IPS DF 4.7 (cell line): ENCODE results near the gene EGLN1.

ENCODE experiments used
- DNase-seq: peaks from one replicate; pipeline ENCODE4 v3.0.0-alpha.2; 2013; ENCODE audit warnings: low spot score; ENCODE audit errors: extremely low read depth

EGLN1 gene

DNA sequence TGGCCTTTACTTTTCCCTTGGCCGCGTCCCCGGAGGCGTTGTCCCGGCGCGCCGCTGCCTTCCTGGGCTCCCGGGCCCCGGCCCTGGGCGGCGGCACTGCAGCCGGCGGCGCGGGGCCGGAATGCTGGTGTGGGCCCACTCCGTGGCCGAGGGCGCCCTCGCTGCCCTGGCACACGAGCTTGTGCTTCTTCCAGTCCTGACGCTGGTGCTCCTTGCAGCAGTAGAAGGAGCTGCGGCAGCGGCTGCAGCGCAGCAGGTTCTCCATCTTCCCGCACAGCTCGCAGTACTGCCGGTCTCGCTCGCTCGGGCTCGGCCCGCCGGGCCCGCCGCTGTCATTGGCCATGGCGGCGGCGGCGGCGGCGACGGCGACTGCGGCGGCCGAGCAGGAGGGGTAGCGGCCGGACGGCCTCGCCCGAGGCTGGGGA is 529 bp downstream of the EGLN1 start:
- DNase-seq, result no peak

GRCh38 chr1:231420959-231421545 is 1.0 kb downstream of the EGLN1 start:
- DNase-seq, result no peak

DNA sequence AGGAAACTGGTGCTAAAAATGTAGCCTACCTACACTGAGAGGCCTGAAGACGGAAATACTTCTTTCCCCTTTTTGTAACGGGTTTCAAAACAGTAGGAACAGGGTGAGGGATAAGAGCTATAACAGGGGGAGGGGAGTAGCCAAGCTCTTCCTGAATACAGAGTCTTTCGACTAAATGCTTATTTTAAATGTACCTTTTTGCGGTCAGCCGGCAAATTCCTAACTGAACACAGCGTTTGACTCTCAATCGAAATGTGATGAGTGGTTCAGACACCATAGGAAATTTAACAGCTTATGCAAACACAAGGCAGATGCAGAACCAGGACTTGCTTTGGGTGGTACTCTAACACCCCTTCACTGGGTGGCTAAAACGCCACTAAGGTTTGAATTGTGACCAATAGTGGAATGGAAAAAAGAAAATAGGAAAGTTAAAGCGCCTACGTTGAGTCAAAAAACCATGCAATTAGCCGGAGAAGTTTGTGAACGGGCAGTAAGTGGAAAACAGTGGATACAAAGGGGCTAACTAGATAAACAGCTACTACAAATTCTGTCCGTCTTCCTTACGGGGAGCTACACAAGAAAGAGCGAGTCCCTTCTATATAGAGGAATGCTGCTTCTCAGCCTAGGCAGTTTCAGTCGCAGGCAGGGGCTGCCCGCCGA is 1.7 kb downstream of the EGLN1 start:
- DNase-seq, result no peak

DNA sequence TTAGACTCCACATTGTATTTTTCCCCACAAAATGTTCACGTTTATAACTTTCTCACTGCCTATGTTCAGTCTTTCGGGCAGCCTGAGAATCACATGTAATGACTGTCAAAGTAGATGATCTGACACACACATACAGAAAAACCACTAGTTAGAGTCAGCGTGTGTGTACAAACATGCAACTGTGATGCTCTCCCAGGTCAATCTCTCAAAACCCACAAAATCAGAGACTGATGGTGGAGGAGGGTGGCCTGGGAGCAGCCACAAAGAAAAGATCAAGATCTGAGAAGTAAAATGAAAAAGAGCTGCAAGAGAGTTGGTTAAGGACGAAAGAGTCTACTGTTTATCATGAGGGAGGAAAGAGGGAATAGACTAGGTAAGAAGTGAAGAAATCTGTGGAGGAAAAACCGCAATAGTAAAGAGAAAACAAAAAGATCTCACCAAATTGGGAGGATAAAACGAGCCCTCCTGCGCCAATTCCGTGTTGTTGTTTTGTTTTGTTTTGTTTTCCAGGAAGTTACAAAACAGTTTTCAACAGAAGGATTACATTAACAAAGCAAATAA is 2.3 kb downstream of the EGLN1 start:
- no peak for DNase-seq

- no peak for DNase-seq
Measured at GRCh38 chr1:231419147-231419546, 2.9 kb downstream of the EGLN1 start.

DNA sequence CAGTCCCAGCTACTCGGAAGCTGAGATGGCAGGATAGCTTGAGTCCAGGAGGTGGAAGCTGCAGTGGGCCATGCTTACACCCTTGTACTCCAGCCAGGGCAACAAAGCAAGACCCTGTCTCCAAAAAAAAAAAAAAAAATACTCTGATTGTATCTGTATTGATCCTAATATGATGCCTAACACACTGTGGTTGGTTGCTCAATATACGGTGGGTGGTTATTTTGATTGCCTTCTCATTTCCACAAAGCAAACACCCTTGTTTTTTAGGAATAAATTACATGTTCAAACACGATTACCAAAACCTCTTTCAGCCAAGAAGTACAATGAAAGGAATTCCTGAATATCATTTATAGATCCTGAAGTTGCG is 3.4 kb downstream of the EGLN1 start:
- no peak for DNase-seq

GRCh38 chr1:231418101-231418740 is 3.9 kb downstream of the EGLN1 start:
- DNase-seq, result no peak

DNA sequence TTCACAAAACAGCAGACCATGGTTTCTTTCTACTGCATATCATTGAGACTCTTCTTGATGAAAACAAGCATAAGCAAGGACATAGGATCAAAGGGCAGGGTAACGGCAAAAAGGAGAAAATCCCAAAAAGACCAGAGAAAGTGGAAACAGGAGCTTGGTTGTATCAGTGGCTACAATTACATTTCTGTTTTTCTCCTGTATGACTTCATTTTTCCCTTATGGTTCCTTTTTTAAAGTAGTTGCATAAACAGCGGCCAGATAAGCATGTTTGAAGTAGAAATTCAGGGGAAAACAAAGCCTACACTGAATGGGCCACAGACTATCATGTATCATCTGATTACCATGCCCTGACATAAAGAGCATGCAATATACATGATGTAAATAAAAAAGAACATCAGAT is 4.6 kb downstream of the EGLN1 start:
- DNase-seq, result no peak

- no peak for DNase-seq
Measured at GRCh38 chr1:231416901-231417300, 5.2 kb downstream of the EGLN1 start.

DNA sequence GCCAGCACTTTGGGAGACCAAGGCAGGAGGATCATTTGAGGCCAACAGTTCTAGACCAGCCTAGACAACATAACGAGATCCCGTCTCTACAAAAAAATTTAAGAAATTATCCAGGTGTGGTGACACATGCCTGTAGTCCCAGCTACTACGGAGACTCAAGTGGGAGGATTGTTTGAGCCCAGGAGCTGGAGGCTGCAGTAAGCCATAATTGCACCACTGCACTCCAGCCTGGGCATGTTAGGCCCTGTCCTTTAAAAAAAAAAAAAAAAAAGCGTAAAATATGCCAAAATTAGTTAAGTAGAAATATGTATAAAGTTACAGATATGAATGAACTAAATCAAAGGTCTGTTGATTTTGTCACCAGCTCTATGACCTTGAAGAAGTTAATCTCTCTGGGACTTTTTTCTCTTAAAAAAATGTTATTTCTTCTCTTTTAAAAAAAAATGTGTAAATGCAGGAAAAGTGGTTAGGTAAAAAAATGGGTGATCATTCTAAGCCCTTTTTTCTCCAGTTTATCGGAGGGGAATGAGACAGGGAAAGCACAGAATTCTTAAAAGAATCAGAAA is 7.0 kb downstream of the EGLN1 start:
- DNase-seq, result no peak

- no peak for DNase-seq
Measured at GRCh38 chr1:231414260-231415016, 7.6 kb downstream of the EGLN1 start.

DNA sequence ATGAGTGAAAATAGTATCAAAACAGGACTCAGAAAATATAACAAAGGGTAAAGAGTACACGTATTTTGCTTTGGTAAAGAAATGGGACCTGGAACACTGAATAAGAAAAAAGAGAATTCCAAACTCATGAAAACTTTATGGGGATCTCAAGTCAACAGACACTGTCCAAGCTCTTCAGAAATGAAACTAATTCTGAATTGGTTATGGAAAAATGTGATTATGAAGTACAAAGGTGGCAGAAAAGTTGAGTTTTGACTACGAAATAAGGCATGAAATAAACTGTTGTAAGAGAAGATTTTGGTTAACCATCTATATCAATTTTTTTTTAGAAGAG is 8.4 kb downstream of the EGLN1 start:
- no peak for DNase-seq

DNA sequence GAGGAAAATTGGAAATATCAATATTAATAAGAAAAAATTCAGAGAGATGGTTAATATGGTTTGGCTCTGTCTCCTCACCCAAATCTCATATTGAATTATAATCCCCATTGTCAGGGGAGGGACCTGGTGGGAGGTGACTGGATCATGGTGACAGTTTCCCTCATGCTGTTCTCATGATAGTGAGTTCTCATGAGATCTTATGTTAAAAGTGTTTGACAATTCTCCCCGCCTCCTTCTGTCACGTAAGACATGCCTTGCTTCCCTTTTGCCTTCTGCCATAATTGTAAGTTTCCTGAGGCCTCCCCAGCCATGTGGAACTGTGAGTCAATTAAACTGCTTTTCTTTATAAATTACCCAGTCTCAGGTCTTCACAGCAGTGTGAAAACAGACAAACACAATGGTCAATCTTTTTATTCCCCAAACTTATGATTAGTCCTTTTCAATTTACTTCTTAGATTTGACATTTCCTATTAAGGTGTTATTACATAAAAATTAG is 11.0 kb downstream of the EGLN1 start:
- DNase-seq, result no peak

DNA sequence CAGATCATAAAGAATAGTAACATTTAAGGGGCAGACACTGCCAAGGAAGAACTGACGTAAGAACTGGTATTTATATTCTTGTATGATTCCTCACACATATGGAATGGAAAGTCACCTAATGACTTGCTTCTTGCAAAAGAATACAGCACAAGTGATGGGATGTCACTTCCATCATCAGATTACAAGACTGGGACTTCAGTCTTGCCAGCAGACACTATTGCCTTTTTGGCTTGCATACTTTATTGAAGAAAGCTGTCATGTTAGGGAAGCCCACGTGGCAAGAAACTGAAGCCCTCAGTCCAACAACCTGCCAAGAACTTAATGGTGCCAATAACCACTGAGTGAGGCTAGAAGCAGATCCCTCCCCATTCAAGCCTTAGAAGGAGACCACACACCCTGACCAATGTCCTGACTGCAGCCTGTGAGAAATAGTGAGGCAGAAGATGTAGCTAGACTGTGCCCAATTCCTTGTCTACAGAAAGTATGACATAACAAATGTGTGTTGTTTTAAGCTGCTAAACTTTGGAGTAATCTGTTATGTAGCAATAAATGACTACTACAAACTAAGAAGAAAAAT is 12.0 kb downstream of the EGLN1 start:
- DNase-seq, result no peak

DNA sequence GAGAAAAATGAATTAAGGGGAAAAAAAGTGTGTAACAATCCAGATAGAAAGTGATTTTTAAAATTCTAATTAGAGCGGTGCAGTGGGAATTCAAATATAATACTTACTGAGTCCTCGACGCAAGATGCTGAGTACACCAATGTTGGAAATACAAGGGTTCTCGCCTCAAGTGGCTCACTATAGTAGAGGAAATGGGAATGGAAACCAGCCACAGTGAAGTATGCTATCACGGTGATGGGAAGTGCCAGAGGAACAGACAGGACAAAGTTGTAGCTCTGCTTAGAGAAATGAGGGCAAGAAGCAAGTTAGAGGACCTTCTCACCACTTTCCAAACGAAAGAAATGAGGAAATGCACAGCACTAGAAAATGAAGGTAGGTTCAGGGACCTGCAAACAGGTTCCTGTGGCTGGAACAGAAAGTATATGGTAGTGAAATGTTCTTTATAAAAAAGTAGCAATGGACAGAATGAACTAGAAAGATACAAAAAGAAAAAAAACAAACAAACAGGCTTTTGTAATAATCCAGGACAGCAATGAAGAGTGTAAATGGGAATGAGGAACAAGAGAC is 13.5 kb downstream of the EGLN1 start:
- no peak for DNase-seq

DNA sequence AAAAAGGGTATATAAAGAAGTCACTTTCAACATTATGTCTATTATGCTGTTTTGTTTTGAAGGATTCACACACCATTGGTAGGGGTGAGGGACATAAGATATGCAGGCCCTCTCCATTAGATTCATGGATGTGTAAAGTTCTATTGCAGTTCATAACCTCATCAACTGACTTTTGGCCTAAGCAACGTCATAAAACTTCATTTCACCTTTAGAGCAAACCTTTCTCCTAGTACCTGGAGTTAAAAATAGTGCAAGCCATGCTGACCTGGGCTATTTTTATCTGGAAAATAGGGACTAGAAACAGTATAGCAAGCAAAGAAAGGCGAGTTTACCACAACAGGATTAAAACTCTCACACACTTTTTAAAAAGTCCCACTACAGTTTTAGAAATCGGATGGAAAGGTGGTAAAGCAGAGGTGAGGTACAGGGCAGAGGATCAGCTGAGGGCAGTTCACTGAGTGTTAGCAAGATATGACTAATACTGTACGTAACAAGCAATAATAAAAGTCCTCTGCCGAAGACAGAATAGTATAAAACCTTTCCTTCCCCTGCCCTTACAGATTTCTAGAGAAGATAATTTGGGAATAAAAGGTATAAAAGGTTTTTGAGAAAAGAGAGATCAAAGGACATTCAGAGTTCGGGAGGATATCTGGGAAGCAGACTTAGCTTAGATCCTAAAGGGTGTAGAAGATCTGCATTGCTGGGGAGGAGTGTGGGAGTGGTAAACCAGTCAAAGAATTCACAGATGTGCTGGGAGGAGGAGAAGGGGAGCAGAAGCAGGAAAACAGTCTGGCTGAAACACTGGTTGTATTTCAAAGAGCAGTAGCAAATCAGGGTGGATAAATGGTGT is 14.3 kb downstream of the EGLN1 start:
- DNase-seq, result no peak

GRCh38 chr1:231407049-231407448 is 15.0 kb downstream of the EGLN1 start:
- no peak for DNase-seq

- no peak for DNase-seq
Measured at GRCh38 chr1:231404318-231404717, 17.8 kb downstream of the EGLN1 start.

DNA sequence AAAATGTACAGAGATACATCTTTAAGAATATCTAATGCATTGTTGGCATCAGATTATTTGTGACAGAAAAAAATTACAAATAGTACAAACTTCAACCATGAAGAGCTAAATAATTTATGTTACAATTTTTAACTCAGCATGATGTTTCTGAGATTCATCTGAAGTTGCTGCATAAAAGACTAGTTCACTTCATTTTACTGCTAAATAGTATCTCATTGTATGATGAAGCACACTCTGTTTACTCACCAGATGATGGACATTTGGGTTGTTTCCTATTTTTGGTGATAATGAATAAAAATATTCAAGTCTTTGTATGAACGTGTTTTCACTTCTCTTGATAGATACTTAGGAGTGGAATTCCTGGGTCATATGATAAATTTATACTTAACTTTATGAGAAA is 20.6 kb downstream of the EGLN1 start:
- no peak for DNase-seq
